Endothelial cell of umbilical vein (primary cell): ENCODE data around the gene CHIT1.

Experiments
- EZH2 ChIP-seq: IDR thresholded peaks from 2 replicates; pipeline ENCODE4 v1.6.1; 2012; ENCODE audit warnings: borderline replicate concordance, low read depth, mild to moderate bottlenecking, moderate library complexity, low read length, inconsistent platforms; ENCODE audit not compliant: severe bottlenecking
- FOS ChIP-seq: IDR thresholded peaks from 2 replicates; pipeline ENCODE4 v1.6.1; 2011; ENCODE audit warnings: mild to moderate bottlenecking, low read length, moderate library complexity, borderline replicate concordance; ENCODE audit not compliant: insufficient read depth
- GATA2 ChIP-seq: IDR thresholded peaks from 2 replicates; pipeline ENCODE4 v1.7.0; 2011; ENCODE audit warnings: low read depth, mild to moderate bottlenecking, moderate library complexity, mixed read lengths, low read length; ENCODE audit not compliant: insufficient read length, insufficient read depth
- JUN ChIP-seq: IDR thresholded peaks from 2 replicates; pipeline ENCODE4 v1.6.1; 2011; ENCODE audit warnings: borderline replicate concordance, low read depth; ENCODE audit not compliant: insufficient read length, insufficient read depth
- MAX ChIP-seq: IDR thresholded peaks from 2 replicates; pipeline ENCODE4 v1.6.1; 2011; ENCODE audit not compliant: insufficient read depth, insufficient read length
- MYC ChIP-seq: IDR thresholded peaks from one replicate; pipeline ENCODE4 v1.6.1; 2011; ENCODE audit warnings: mild to moderate bottlenecking, low read depth, low read length
- POLR2A ChIP-seq: IDR thresholded peaks from 2 replicates; pipeline ENCODE4 v1.6.1; 2012; ENCODE audit warnings: low read depth, mild to moderate bottlenecking, control low read depth, low read length
- POLR2AphosphoS5 ChIP-seq: IDR thresholded peaks from 2 replicates; pipeline ENCODE4 v1.6.1; 2012; ENCODE audit warnings: low read depth, mild to moderate bottlenecking, control low read depth, low read length, moderate library complexity; ENCODE audit not compliant: insufficient read depth
- TF ChIP-seq, protein P1 (sequence below), 2 donors: IDR thresholded peaks; 1 replicate in 1 of 2; 2 replicates in 1 of 2; pipeline ENCODE4 v1.5.1; 2011; ENCODE audit warnings: low read length in 2 of 2, mild to moderate bottlenecking in 2 of 2, moderate library complexity in 2 of 2, control low read depth in 1 of 2, inconsistent platforms in 1 of 2, low read depth in 1 of 2; ENCODE audit not compliant: insufficient read depth in 1 of 2; ENCODE audit errors: extremely low read depth in 1 of 2

GRCh38 chr1:203173566-203173965 is 55.9 kb downstream of the CHIT1 start:
- TF ChIP-seq, protein P1, sequence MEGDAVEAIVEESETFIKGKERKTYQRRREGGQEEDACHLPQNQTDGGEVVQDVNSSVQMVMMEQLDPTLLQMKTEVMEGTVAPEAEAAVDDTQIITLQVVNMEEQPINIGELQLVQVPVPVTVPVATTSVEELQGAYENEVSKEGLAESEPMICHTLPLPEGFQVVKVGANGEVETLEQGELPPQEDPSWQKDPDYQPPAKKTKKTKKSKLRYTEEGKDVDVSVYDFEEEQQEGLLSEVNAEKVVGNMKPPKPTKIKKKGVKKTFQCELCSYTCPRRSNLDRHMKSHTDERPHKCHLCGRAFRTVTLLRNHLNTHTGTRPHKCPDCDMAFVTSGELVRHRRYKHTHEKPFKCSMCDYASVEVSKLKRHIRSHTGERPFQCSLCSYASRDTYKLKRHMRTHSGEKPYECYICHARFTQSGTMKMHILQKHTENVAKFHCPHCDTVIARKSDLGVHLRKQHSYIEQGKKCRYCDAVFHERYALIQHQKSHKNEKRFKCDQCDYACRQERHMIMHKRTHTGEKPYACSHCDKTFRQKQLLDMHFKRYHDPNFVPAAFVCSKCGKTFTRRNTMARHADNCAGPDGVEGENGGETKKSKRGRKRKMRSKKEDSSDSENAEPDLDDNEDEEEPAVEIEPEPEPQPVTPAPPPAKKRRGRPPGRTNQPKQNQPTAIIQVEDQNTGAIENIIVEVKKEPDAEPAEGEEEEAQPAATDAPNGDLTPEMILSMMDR (IDR thresholded peaks at IDR 0.05; ENCODE audit: extremely low read depth in 1 of 2, insufficient read depth in 1 of 2, low read depth in 1 of 2, low read length in 2 of 2): no peak
- TF ChIP-seq POLR2A: no peak
- no peak for TF ChIP-seq POLR2AphosphoS5
- TF ChIP-seq MYC: no peak
- no peak for TF ChIP-seq MAX
- TF ChIP-seq EZH2: no peak
- TF ChIP-seq GATA2: no peak
- no peak for TF ChIP-seq JUN
- no peak for TF ChIP-seq FOS
